NCI-H2227 treated with DMSO at 0.1 percent for 48 hours (cell line): ENCODE measurements around the gene IL7R.
"Not testable (repeated sequence)": the region's sequence is repeated elsewhere in the genome, so short reads cannot be mapped to it uniquely, and the experiment has no call there.

Experiments used
- DNase-seq: peaks from one replicate; lab custom pipeline; 2025; lab: John Stamatoyannopoulos, UW

IL7R gene

DNA sequence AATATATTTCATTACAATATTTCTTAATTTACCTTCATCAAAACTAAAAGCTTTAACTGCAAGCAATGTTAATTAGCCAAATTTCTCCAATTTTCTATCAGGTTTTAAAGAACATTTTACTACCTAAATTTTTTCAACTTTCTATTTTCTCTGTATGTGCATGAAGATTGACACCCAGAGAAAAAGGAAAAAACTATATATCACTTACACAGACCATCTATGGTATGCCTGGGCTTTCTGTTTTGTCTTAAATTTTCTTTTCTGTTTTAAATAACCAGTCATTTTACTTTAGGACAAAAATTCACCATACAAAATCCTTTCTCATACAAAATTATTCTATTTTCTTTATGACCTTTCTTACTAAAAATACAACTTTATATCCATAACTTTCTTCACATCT, 13.8 kb upstream of the IL7R start:
- no peak for DNase-seq

- not testable (repeated sequence) for DNase-seq
Measured at GRCh38 chr5:35845508-35845907, 11.2 kb upstream of the IL7R start.

- no peak for DNase-seq
Measured at GRCh38 chr5:35847491-35847890, 9.2 kb upstream of the IL7R start.

- DNase-seq = no peak
Measured at GRCh38 chr5:35847961-35848360, 8.7 kb upstream of the IL7R start.

GRCh38 chr5:35849860-35850259, 6.8 kb upstream of the IL7R start:
- no peak for DNase-seq

GRCh38 chr5:35850967-35851680, 5.6 kb upstream of the IL7R start:
- no peak for DNase-seq

DNA sequence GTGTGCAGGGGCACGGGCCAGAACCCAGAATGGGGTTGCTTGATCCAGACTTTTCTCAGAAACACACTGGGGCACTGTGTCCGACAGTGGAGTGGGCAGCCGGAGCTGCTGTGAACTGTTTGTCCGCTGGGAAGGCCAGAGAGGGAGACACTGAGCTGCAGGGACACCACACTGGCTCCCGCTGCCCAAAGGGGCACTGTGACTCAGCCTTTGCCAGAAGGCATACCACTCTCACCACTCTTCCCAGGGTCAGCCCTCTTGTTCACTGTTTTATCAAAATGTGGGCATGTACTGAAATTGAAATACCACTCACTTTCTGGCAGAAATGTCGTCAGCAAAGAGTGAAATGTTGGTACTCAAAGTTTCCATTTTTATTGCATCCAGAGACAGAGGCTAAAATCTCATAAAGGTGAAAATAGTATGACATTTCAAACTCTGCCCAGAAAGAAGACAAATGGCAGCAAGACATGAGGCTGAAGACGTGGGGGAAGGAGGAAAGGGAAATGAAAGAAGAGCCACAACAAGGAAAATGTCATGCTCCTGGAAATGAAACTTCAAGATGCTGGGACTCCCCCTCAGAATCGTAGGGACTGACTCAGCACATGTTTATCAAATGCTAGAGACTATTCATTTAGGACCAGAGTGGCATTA, 4.5 kb upstream of the IL7R start:
- no peak for DNase-seq

- DNase-seq = no peak
Measured at GRCh38 chr5:35852773-35853172, 3.9 kb upstream of the IL7R start.

- DNase-seq = no peak
Measured at GRCh38 chr5:35853631-35854030, 3.1 kb upstream of the IL7R start.

GRCh38 chr5:35854248-35854647, 2.4 kb upstream of the IL7R start:
- no peak for DNase-seq

DNA sequence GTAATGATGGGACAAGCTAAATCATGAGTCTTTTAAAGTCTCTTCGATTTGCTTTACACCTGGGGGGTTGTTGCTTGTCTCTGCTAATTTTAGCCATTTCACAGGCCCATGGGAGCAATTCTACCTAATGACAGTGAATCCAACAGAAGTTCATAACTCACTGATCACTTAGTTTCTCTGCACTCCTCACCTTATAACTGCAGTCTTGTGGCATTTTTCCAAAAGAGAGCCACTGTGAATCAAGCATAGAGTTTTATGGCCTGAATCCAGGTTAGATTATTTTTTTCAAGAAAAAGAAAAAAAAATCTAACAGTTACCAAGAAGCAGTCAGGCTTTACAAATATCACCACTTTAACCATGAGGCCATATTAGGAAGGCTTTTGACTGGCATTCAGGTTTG, 1.5 kb upstream of the IL7R start:
- no peak for DNase-seq

DNA sequence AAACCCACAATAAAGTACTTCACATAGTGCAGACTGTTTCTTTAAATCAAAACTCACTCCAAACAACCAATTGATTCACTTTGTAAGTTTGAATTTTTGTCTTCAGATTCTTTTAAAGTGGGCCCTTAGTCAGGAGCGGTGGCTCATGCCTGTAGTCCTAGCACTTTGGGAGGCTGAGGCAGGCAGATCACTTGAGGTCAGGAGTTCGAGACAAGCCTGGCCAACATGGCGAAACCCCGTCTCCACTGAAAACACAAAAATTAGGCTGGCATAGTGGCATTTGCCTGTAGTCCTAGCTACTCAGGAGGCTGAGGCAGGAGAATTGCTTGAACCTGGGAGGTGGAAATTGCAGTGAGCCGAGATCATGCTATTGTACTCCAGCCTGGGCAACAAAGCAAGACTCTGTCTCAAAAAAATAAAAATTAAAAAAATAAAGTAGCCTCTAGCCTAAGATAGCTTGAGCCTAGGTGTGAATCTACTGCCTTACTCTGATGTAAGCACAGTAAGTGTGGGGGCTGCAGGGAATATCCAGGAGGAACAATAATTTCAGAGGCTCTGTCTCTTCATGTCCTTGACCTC, 416 bp upstream of the IL7R start:
- not testable (repeated sequence) for DNase-seq

- DNase-seq = no peak
Measured at GRCh38 chr5:35857606-35858205, 1.0 kb downstream of the IL7R start.

GRCh38 chr5:35859101-35859661, 2.5 kb downstream of the IL7R start:
- no peak for DNase-seq

GRCh38 chr5:35860686-35861085, 4.0 kb downstream of the IL7R start:
- no peak for DNase-seq

- no peak for DNase-seq
Measured at GRCh38 chr5:35861718-35862117, 5.0 kb downstream of the IL7R start.

GRCh38 chr5:35862126-35862525, 5.4 kb downstream of the IL7R start:
- no peak for DNase-seq

- no peak for DNase-seq
Measured at GRCh38 chr5:35863159-35863558, 6.5 kb downstream of the IL7R start.

GRCh38 chr5:35867998-35868397, 11.3 kb downstream of the IL7R start:
- DNase-seq = no peak

GRCh38 chr5:35869685-35870277, 13.1 kb downstream of the IL7R start:
- no peak for DNase-seq

DNA sequence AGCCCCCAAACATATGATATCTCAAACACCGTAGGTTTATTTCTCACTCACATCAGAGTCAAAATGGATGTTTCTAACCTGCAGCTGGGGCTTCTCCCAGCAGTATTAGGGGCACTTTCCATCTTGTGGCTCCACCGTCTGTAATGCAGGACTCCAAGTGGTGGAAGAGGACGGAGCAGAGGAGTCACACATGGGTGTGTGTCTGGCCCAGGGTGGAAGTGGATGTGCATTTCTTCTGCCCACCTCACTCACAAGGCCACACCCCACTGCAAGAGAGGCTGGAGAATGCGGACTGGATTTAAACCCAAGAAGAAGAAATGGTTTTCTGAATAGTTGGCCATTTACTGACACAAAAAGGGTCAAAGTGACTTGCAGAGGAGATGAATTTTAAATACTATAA, 13.9 kb downstream of the IL7R start:
- no peak for DNase-seq

DNA sequence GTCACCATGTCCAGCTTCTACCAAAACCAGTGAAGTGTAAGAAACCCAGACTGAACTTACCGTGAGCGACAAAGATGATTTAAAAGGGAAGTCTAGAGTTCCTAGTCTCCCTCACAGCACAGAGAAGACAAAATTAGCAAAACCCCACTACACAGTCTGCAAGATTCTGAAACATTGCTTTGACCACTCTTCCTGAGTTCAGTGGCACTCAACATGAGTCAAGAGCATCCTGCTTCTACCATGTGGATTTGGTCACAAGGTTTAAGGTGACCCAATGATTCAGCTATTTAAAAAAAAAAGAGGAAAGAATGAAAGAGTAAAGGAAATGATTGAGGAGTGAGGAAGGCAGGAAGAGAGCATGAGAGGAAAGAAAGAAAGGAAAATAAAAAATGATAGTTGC, 19.8 kb downstream of the IL7R start:
- DNase-seq = no peak
